ENCODE data around the gene AP2A2.

AP2A2 gene

DNA sequence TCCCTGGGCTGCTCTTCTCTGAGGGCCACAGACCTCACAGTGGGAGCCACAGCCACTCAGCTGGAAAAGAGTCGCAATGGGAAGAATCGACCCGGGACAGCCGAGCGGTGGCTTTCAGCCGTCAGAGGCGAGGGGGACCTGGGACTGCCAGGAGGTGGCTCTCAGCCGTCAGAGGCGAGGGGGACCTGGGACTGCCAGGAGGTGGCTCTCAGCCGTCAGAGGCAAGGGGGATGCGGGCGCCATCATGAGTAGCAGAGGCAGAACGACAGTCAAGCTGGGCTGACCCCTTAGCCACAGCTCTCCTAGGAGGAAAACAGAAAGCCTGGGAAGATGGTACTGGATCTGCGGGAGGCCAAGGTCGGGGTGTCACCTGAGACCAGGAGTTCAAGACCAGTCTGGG, 134.1 kb downstream of the AP2A2 start:
- DNase-seq (ENCODE audit: low spot score), result no peak

DNA sequence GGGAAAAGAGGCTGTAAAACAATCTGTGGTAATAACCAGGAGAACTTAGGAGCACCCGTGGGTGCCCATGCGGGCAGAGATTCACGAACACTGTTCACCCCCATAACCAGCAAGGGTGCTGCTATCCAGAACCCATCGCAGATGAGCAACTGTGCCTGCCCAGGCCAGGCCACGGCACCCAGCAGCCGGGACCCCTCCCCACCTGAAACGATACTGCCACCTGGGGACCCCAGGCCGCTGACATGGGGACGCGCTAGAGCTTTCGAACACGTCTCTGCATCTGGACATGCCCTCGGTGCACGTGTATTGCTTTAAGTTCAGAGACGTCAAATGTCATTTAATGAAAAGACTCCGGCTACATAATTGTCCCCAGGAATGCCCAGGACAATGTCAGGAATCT, 134.7 kb downstream of the AP2A2 start:
- no peak for DNase-seq (ENCODE audit: low spot score)

DNA sequence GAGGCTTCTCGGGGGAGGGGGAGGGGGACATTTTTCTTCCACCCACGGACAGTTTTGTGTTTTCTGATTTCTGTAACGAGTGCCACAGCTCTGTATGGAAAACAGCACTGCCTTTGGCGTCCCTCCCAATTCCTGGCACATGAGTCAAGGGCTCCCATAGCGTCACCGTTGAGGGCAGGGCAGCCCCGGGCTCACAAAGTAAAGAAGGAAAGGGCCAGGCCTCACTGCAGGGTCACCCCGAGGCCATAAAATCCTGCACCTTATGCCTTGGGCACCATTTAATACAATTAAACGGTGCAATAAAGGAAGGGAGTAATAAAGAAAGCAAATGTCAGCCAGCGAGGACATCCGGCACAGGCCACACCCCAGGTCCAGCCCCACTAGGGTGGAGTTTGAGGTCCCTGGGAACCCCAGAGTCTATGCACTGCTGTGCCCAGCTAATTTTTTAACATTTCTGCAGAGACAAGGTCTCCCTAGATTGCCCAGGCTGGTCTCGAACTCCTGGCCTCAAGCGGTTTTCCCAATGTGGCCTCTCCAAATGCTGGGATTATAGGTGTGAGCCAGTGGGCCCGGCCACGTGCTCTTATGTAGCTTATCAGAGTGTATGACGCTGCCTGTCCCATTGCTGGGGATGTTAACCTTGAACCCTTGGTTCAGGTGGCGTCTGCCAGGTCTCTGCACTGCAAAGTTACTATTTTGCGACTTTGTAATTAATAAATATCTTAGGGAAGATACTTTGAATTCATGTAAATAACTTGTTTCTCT, 135.4 kb downstream of the AP2A2 start:
- peak; percentile 88 for DNase-seq (ENCODE audit: low spot score)
